Suprapubic skin (tissue), 4 donors: Measurements from ENCODE around the gene EFEMP2. TPM values are rescaled to one million over a fixed set of nuclear protein-coding genes. Genes with fewer than 3 reads are reported as not detected.

Experiments
- DNase-seq, 2 donors: peaks; one replicate each; pipeline ENCODE4 v3.0.0-alpha.2; 2019; ENCODE audit warnings: low spot score in 2 of 2
- H3K27ac ChIP-seq: fragments of 200-600 bp; sonication (generic); one replicate; pipeline ENCODE4 v1.5.1; 2019
- H3K27me3 ChIP-seq: fragments of 200-600 bp; sonication (generic); one replicate; pipeline ENCODE4 v1.5.1; 2019
- H3K36me3 ChIP-seq: fragments of 200-600 bp; sonication (generic); one replicate; pipeline ENCODE4 v1.5.1; 2019
- H3K4me1 ChIP-seq: fragments of 200-600 bp; sonication (generic); one replicate; pipeline ENCODE4 v1.5.1; 2019
- H3K4me3 ChIP-seq: fragments of 200-600 bp; sonication (generic); one replicate; pipeline ENCODE4 v1.5.1; 2019; ENCODE audit warnings: mild to moderate bottlenecking
- H3K9me3 ChIP-seq: fragments of 200-600 bp; sonication (generic); one replicate; pipeline ENCODE4 v1.5.1; 2019
- CTCF ChIP-seq, 2 donors: fragments of 200-600 bp in 1 of 2; fragments of 450-650 bp in 1 of 2; sonication (generic) in 1 of 2; IDR thresholded peaks; one replicate each; pipeline ENCODE4 v1.5.1; 2016 to 2019; ENCODE audit warnings: antibody characterized with exemption in 2 of 2, mild to moderate bottlenecking in 1 of 2, moderate library complexity in 1 of 2
- EP300 ChIP-seq: sonication (generic); formaldehyde crosslinking; IDR thresholded peaks from one replicate; pipeline ENCODE4 v1.6.1; 2017; ENCODE audit warnings: antibody characterized with exemption
- POLR2A ChIP-seq, 2 donors: fragments of 450-650 bp; IDR thresholded peaks; one replicate each; pipeline ENCODE4 v1.6.1; 2017; ENCODE audit warnings: antibody characterized with exemption in 2 of 2, mild to moderate bottlenecking in 2 of 2, moderate library complexity in 2 of 2
- POLR2AphosphoS5 ChIP-seq, 3 donors: sonication (generic); formaldehyde crosslinking; IDR thresholded peaks; one replicate each; pipeline ENCODE4 v1.6.1; 2017; ENCODE audit warnings: antibody characterized with exemption in 3 of 3
- WGBS: methylation state at CpG from one replicate; pipeline ENCODE4 v1.1.5; 2018; 5-methylcytosine and 5-hydroxymethylcytosine counted together
- total RNA-seq, 4 donors: library from RNA; depleted of rRNA; stranded (reverse); fragments of >200 nt; gene quantifications; one replicate each; pipeline ENCODE4 v1.1.0, GENCODE V29; 2016

EFEMP2 gene
- 10 to 100 TPM in 3 of 4 donors, 1 to 10 TPM in 1; 7.3 to 22.0 (median 13.0) TPM for total RNA-seq

DNA sequence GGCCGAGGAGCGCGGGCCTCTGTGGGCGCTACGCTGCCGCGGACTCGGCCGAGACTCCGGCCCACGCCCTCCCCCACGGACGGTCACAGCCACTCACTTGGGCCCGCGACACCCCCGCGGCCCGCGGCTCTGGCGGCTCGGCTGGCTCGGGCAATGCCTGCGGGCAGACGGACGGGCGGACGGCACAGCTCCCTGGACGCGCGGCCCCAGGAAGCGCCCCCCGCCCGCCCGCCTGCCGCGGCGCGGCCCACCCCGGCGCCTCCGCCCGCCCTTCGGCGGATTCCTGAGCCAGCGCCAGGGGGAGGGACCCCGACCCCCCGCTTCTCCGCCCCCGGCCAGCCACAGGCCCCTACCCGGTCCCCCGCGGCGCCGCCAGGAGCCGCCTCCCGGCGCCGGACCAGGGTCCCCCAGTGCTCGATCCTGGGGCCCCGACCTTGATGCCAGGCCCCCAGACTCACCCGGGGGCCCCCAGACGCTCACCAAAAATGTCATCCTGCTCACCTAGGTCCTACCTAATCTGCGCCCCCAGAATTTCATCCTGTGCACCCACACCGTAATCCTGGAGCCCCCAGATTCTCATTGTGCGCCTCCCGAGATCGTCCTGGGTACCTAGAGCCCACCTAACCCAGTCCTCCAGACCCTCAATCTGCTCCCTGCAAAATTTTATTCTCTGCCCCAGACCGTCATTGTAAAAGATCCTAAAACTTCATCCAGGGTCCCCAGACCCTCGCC lies at the start of gene EFEMP2:
Gene EFEMP2, minus strand, starts transcription at position 215 of the 732 bp plus-strand sequence. CDS start 446 bp downstream, outside the sequence.
- no peak for DNase-seq
- Histone ChIP-seq H3K4me3 (peak within 1 kb of the TSS; percentile 58), H3K4me1 (peaks cover 43% of the 10 kb centered on the region), H3K27me3 (no peaks in the 10 kb centered on the region), H3K9me3 (no peaks in the 10 kb centered on the region), H3K36me3 (no peaks in the 10 kb centered on the region), H3K27ac (peak within 1 kb of the TSS; percentile 85)
- TF ChIP-seq POLR2A (IDR thresholded peaks at IDR 0.05) (no peak), CTCF (IDR thresholded peaks at IDR 0.05) (no peak), EP300 (no peak), POLR2AphosphoS5 (IDR thresholded peaks at IDR 0.05) (no peak)
- WGBS: 2% methylated on average over 8 of the region's 69 CpGs

DNA sequence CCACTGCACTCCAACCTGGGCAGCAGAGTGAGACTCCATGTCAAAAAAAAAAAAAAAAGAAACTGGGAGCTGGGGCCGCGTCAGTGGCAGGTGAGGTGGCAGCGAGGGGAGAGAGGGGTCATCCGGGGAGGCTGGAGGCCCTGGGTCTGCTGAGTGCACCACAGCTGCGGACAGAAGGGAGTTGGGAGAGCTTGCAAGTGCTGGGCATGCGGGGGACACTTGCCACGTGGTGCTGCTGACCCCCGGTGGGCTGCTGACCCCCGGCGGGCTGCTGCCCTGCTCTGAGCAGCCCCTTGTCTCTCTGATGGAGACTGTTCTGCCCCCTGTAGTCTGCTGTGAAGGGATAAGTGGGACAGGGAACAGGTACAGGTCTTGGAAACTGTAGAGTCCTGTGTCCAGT lies 49.3 kb upstream of the EFEMP2 start:
- WGBS: 92% methylated on average over 10 of the region's 10 CpGs
- Histone ChIP-seq H3K27me3 (no peaks in the 10 kb centered on the region), H3K4me1 (peaks cover 40% of the 10 kb centered on the region), H3K9me3 (no peaks in the 10 kb centered on the region), H3K4me3 (no peak overlapping the region), H3K27ac (no peak overlapping the region), H3K36me3 (peaks cover 22% of the 10 kb centered on the region)
- TF ChIP-seq CTCF (IDR thresholded peaks at IDR 0.05) (no peak), POLR2AphosphoS5 (IDR thresholded peaks at IDR 0.05) (no peak), POLR2A (IDR thresholded peaks at IDR 0.05) (no peak), EP300 (no peak)
- DNase-seq: no peak

DNA sequence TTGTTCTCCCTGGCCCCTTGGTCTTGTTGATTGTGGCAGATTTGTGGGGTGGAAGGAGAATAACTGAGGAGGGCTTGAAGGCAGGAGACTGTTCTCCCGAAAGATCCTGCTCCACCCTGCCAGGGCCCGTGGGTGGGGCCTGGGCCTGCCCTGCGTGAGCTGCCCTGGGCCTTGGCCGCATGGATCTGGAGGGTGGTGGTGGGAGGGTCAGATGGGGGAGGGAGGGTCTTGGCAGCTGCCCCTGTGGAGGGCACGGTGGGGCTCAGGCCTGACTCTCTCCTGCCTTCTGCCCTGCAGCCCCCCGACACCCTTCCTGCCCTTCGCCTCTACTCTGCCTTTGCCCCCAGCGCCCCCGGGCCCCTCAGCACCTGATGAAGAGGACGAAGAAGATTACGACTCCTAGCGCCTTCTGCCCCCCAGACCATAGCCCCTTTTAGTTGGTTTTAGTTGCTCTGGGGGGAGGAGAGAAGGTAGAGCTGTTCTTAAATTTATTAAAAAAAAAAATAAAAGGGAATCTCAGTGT lies 48.5 kb upstream of the EFEMP2 start:
- Histone ChIP-seq H3K4me1 (peaks cover 48% of the 10 kb centered on the region), H3K9me3 (no peaks in the 10 kb centered on the region), H3K36me3 (peaks cover 22% of the 10 kb centered on the region), H3K4me3 (peak overlapping the region; percentile 90), H3K27ac (no peak overlapping the region), H3K27me3 (no peaks in the 10 kb centered on the region)
- TF ChIP-seq CTCF (IDR thresholded peaks at IDR 0.05): no peak
- TF ChIP-seq POLR2A (IDR thresholded peaks at IDR 0.05): no peak
- TF ChIP-seq EP300: no peak
- no peak for TF ChIP-seq POLR2AphosphoS5 (IDR thresholded peaks at IDR 0.05)
- 87% methylated on average over 8 of the region's 12 CpGs for WGBS
- DNase-seq: no peak

DNA sequence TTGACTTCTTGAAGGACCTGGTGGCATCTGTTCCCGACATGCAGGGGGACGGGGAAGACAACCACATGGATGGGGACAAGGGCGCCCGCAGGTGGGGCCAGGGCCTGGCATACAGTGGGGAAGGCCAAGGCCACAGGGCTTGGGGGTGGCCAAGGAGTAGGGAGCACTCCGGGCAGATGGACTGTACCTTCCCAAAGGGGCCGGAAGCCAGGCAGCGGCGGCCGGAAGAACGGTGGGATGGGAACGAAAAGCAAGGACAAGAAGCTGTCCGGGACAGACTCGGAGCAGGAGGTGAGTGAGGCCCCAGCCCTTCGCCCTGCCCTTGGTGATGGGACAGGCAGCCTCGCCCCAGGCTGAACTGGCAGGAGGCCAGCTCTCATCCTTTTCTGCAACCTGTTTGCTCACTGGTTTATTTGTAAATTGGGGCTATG lies 47.8 kb upstream of the EFEMP2 start:
- peak in 1 of 2 donors; percentile 74 for DNase-seq
- WGBS: 48% methylated on average over 6 of the region's 15 CpGs
- H3K27ac ChIP-seq: no peak overlapping the region

More for the DNA sequence above, 47.8 kb upstream of the EFEMP2 start:
- TF ChIP-seq CTCF (IDR thresholded peaks at IDR 0.05) (no peak), POLR2AphosphoS5 (IDR thresholded peaks at IDR 0.05) (no peak), EP300 (no peak), POLR2A (IDR thresholded peaks at IDR 0.05) (no peak)
- no peaks in the 10 kb centered on the region for H3K27me3 ChIP-seq
- no peaks in the 10 kb centered on the region for H3K9me3 ChIP-seq
- peaks cover 55% of the 10 kb centered on the region for H3K4me1 ChIP-seq
- H3K4me3 ChIP-seq: peak overlapping the region; percentile 90
- H3K36me3 ChIP-seq: peaks cover 22% of the 10 kb centered on the region
